HG03064 (cell line): ENCODE results near the gene MID1IP1.

Experiments
- ATAC-seq: cut with Tn5 transposase; IDR thresholded peaks from one replicate; pipeline ENCODE4 v1.9.1; 2021; ENCODE audit warnings: low read depth; ENCODE audit not compliant: unreplicated experiment

Gene MID1IP1, protein sequence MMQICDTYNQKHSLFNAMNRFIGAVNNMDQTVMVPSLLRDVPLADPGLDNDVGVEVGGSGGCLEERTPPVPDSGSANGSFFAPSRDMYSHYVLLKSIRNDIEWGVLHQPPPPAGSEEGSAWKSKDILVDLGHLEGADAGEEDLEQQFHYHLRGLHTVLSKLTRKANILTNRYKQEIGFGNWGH

DNA sequence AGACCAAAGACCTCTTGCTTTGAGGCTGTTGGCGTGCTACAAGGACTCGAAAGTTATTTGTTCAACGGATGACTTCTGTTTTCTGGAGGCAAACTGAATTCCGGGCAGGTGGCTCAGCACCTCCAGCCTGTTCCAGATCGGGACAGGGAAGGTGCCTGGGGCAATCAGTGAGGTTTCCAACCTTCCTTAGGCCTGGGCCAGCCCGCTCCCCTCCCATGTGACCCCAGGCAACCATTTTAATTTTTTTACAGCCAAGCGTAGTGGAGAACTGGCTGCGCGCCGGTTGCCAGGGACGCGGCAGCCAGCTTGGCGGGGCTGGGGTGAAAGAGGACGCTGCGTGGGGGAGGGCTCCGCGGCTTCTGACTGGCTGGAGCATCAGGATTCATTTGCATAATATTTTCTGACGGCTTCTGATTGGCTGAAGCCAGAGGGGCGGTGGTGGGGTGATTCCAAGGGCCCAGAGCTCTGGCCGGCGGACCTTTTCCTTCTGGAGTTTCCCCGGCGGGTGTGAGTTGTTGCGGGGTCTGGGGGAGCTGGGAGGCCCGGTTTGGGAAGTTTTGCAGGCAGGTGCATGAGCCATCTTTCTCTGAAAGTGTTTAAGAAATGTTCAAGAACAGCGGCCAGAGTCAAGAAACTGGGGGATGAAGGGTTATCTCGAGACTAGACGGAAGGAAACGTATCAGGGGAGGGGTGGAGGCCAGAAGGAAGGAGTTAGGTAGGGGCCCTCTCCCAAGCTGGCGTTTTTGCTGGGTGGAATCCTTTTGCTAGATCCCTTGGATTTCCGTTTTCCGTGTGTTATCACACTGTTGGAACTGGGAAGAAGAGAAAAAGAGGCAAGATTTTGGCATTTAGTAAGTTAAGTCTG lies at the start of gene MID1IP1:
Gene MID1IP1, plus strand, starts transcription at position 479 of the 865 bp plus-strand sequence. CDS start 3,488 bp downstream, outside the sequence.
- no peak for ATAC-seq

DNA sequence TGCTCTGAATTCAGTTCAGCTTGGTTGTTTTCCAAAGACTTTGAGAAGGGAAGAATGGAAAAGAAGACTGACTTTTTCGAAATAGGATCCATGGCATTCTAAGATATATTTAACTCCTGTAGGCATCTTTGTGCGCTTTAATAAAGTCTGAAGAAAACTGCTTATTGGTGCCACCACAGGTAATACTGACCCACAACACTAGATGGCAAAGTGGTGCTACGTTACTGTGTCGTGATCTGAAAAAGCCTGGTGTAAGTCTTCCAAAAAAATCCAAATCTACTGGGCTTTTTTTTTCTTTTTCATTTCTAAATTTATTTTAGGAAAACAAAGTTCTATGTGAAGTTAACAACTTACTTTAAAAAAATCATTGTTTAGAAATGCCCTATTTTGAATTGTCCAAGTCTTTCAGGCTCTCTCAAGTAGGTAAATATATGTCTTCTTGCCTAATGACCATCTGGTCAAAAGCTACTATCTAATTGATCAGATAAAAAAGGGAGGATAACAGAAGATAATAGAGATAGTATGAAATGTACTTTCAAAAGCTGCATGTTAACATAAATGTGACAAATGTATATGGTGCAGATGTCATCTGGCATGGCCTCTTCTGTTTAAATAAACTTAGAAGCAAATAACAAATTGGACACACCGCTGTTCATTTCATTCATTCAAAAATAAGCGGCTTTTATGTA lies 47.0 kb upstream of the MID1IP1 start:
- no peak for ATAC-seq

DNA sequence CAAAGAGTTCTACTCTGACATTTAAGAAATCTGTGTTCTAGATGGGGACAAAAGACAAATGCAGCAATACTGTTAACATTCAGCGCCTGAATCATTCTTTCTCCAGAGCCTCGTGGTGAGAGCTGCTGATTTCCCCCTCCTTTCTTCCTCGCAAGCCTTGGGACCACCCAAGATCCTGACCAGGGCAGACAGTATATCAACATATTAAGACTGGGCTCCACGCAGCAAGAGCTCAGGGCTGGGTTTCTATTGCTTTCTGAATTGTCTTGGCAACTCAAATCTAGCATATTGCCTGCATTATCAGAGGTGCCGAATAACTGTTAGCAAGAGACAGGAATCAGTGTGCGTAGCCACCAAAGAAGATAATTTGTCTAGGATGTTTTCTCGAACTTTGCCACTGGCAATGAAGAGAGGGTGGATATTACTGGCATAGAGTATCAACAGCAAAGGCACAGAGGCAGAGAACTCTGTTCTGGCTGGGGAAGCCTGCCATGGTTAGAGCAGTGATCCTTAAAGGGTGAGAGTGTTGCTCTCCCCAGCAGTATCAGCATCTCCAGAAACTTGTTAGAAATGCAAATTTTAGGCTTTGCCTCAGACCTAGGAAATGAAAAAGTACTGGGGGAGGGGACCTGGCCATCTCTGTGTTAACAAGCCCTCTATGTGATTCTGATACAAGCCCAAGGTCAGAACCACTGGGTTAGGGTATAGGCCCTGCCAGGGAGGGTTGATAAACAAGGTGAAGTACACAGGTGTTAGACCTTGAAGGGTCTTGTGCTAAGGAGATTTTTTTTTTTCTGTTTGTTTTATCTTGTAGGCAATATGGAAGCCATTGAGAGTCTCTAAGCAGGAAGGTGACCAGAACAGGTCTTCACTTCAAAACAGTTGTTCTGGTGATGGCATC lies 46.2 kb upstream of the MID1IP1 start:
- ATAC-seq: no peak

DNA sequence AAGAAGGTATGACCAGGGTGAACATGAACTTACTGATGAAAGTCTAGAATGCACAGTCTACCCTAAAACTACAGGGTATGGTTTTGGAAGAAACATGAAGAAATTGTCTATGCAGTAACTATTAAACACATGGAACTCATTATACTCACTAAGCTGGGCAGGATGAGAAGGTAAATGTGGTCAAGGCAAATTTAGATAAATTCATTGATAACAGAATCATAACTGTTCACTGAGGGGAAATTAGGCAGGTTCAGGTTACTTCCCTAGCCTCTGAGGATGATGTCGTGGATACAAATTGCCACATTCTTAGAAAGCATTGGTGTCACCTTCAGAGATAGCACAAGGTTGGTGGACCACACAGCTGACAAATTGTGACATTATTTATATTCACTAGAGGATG lies 40.4 kb upstream of the MID1IP1 start:
- ATAC-seq: no peak

DNA sequence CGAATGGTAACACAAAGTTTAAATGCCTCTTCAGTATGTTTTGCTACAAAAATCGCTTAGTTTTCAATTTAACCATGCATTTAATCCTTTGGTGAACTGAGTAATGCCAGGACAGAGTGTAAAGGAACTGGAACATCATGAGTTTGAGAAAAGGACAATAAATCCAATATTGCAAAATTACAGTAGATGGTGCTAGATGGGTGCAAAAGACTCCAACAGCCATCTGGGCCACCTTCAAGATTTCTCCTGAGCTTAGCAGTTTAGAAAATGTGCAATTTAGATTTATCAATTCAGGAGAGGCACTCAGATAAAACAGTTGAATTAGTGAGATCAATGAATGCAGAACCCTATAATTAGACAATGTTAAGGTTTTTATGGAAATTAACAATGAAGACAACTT lies 33.2 kb upstream of the MID1IP1 start:
- no peak for ATAC-seq

DNA sequence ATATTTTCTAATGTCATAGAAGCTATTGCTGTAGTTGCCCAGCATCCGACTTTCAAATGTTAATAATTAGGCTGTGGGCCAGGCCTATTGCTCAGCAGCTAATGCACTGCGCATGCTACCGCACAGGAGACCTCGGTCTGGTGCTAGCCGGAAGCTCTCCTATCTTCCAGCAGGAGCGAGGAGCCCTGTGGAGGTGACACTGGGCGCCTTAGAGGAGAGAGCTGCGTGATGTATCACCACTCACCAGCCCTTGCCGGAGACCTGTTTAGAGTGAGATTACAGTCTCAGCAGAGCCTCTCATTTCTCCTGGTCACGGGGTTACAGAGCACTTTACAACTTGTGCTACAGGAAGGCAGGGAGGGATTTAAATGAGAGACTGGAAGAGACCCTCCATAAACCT lies 31.1 kb upstream of the MID1IP1 start:
- ATAC-seq: no peak

DNA sequence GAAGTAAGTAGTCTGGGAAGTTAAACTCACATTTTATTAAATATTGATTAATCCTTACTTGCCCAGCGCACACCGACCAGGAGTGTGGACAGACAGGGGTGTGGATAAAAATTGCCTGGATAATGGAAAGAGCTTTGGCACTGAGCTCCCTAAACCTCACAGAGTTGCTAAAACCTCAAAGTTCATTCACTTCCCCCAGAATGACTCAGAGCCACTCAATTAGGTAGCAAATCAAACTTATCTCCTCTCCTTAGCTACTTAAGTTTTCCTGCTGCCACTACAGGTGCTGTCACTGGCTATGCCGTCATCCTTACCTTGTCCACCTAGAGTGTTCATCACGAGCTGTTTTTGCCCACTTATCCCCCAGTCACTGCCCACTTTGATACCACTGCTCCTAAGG lies 27.0 kb upstream of the MID1IP1 start:
- no peak for ATAC-seq

DNA sequence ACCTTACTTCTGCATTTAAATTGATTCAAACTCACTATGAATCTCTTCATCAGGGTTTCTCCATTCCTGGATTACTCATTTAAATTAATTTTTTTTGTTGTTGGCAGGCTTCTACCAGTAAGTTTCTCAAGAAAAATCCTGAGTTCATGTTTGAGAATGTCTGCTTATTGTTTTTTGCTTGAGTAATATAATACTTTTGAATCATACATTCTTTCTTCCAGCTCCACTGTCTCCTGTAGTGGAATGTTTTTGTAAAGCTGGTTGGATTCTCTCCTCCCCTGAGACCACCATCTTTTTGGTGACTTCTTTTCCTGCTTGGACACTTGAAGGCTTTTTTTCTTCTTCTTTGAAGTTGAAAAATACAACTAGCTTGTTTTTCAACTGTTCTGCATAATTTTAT lies 4.3 kb upstream of the MID1IP1 start:
- no peak for ATAC-seq

DNA sequence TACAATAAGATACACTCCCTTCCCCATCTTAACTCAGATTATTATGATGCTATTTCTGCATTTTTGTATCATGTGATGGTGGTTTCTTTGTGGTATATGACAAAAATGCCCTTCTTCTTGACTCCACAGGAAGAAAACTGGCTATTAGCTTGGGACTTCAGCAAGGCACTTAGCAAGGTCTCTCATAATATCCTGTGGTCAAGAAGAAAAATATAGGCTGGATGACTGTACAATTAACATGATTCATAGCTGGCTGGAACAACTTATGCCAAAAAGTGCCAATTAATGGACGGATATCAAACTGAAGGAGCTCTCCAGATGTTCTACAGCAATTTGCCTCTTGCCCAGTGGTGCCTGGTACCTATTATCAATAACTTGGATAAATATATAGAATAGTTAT lies 2.3 kb upstream of the MID1IP1 start:
- no peak for ATAC-seq

DNA sequence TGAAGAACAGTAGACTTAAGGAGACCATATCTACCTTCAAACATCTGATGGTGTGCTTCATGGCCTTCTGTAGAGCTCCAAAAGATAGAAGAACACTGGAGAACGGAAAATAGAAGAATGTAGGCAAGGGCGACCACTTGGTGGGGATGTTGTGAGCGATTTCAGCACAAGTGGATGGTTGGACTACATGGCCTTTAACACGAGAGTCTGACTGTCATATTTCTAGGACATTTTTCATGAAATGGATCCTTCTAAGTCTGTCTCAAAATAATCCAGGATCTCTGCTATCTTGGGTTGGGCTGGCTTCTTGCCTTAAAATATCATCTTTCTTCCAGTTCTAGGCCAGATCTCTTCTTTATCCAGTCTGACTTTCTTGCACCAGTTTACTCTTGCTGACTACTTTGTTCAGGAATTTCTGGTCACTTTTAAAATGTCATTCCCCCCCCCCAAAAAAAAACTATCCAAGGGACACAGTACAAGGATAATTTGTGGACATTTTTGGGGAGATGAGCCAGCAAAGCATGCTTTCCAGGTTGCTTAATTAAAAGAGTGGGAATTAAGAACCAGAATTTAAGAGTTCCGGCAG lies 1.2 kb upstream of the MID1IP1 start:
- no peak for ATAC-seq

DNA sequence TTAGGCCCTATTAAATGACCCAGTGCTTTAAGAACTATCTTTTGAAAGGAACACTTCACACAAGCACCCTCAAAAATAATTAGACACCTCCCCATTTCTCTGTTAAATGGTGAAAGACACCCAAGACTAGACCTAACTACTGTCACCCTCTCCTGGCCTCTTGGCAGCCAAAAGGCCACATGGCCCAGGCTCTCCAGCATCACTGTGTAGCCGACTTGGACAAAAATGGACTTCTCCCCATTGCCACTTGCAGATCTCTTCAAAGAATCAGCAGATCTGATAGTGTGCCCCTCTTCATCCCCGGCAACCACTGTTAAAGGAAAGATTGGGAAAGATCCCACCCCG lies 2.0 kb downstream of the MID1IP1 start:
- no peak for ATAC-seq

DNA sequence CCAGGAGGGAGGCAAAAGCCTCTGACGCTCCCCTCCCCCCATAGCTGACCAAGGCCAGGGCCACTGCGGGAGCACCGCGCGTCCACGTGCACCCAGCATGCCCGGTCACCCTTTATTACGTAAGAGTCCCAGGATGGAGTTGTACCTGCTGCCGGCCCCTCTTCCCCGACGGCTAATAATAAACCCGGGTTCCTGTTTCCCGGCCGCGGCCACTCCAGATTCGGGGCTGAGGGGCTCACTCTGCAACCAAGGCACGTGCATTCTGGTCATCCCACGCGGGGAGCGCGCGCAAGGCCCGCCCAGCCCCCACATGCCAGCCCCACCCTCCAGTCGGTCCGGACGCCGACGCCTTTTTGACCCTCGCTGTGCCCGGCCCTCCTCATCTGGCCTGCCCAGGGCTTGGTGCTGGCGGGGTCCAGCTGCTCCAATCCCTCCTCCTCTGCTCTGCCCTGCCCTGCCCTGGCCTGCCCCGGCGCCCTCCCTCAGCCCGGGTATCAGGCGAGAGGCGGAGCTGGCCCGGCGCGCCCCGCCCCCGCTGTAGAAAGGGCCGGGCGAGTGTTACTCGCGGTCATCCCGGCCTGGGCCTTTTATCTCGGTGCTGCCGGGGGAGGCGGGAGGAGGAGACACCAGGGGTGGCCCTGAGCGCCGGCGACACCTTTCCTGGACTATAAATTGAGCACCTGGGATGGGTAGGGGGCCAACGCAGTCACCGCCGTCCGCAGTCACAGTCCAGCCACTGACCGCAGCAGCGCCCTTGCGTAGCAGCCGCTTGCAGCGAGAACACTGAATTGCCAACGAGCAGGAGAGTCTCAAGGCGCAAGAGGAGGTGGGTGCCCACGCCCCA lies 2.6 kb downstream of the MID1IP1 start:
- peak; percentile 54 for ATAC-seq

DNA sequence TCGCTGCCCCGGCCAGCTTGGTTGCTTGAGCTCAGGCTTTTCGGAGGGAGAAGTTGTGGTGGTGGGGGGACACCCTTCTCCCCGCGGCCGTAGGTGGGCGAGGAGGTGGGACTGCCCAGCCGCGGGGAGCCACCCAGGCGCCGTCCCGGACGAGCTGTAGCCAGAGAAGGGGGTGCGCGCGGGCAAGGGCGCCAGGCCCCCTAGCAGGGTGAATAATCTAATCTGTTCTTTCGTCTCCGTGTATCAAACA lies 3.1 kb downstream of the MID1IP1 start:
- peak; percentile 1 for ATAC-seq

DNA sequence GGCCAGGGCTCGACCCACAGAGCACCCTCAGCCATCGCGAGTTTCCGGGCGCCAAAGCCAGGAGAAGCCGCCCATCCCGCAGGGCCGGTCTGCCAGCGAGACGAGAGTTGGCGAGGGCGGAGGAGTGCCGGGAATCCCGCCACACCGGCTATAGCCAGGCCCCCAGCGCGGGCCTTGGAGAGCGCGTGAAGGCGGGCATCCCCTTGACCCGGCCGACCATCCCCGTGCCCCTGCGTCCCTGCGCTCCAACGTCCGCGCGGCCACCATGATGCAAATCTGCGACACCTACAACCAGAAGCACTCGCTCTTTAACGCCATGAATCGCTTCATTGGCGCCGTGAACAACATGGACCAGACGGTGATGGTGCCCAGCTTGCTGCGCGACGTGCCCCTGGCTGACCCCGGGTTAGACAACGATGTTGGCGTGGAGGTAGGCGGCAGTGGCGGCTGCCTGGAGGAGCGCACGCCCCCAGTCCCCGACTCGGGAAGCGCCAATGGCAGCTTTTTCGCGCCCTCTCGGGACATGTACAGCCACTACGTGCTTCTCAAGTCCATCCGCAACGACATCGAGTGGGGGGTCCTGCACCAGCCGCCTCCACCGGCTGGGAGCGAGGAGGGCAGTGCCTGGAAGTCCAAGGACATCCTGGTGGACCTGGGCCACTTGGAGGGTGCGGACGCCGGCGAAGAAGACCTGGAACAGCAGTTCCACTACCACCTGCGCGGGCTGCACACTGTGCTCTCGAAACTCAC lies 3.6 kb downstream of the MID1IP1 start:
- ATAC-seq: peak; percentile 2

DNA sequence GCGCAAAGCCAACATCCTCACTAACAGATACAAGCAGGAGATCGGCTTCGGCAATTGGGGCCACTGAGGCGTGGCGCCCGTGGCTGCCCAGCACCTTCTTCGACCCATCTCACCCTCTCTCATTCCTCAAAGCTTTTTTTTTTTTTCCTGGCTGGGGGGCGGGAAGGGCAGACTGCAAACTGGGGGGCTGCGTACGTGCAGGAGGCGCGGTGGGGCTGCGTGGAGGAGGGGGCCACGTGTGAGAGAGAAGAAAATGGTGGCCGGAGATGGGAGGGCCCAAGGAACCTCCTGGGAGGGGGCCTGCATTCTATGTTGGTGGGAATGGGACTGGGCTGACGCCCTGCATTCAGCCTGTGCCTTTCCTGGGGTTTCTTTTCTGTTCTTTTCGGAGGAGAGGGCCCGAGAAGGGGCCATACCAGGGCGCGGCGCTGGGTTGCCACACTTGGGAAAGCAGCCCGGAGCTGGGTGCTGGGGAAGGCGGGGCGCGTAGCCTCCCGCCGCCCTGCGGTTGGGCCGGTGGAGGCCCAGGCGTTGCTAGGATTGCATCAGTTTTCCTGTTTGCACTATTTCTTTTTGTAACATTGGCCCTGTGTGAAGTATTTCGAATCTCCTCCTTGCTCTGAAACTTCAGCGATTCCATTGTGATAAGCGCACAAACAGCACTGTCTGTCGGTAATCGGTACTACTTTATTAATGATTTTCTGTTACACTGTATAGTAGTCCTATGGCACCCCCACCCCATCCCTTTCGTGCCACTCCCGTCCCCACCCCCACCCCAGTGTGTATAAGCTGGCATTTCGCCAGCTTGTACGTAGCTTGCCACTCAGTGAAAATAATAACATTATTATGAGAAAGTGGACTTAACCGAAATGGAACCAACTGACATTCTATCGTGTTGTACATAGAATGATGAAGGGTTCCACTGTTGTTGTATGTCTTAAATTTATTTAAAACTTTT lies 4.5 kb downstream of the MID1IP1 start:
- ATAC-seq: no peak

DNA sequence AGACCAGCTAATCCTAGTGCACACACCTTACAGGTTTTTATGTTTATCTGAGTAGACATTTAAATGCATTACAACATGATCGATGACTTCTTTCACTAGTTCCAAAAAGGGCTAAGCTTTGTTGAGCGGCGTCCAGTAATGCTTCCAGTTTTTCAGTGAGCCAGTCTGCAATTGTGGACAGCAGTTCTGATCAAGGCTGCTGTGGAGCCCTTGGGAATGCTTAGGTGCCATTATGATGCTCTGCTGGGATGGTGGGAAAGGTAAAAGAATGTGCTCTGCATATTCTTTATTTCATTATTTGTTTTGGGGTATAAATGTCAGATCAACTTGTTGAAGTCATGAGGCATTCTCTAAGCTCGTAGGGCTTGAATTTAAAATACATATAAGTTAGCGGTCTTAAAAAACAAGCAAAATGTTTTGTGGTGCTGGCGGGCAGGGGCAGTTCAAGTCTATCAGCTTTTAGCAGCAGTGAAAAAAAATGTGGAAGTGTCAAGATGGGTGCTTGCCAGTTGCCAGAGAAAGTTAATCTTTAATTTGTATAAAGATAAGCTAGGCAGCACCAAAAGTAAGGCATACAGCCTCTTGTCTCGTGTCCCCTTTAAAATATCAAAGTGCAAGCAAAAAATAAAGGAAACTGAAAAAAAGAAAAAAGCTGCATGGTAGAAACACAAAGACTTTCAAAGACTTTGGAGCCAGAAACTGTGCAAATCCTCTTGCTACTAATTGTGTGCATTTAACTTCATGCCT lies 5.8 kb downstream of the MID1IP1 start:
- ATAC-seq: no peak

DNA sequence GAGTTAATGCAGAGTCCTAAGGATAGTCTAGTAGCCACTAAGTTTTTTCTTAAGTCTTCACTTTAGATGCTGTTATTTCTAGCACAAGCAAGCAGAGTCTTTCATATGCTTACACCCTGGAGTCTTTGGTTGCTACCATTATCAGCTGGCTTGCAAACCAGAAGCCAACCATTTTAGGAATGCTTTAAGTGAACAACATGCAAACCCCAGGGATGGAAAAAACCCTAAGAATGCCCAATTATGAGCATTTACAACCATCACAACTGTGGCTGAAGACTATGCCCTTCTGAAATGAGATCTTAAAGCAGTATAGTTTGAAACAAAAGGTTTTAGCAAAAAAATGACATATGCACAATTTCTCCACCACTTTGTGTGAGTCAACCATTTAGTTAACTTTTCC lies 6.6 kb downstream of the MID1IP1 start:
- no peak for ATAC-seq
